ENCODE measurements around the gene ELAC1. TPM values are rescaled to one million over a fixed set of nuclear protein-coding genes. Genes with fewer than 3 reads are reported as not detected.

The ELAC1 gene
- total RNA-seq, 1 donor from 2014 or later, result 7.1 TPM

GRCh38 chr18:50933684-50934083, 34.2 kb upstream of the ELAC1 start:
- TF ChIP-seq CTCF (IDR thresholded peaks at IDR 0.05; ENCODE audit: insufficient read depth, low read length, poor library complexity, severe bottlenecking), result no peak
- DNase-seq (ENCODE audit: low read depth), result no peak
- Histone ChIP-seq H3K27me3 (ENCODE audit: control insufficient read depth, insufficient read depth, low read length) (no peaks in the 10 kb centered on the region), H3K36me3 (ENCODE audit: control insufficient read depth, insufficient read depth, low read length) (no peaks in the 10 kb centered on the region), H3K4me3 (ENCODE audit: low read depth, low read length) (no peak overlapping the region)

- no peaks in the 10 kb centered on the region for H3K27me3 ChIP-seq (ENCODE audit: control insufficient read depth, insufficient read depth, low read length)
- no peak for DNase-seq (ENCODE audit: low read depth)
- no peaks in the 10 kb centered on the region for H3K36me3 ChIP-seq (ENCODE audit: control insufficient read depth, insufficient read depth, low read length)
- TF ChIP-seq CTCF (IDR thresholded peaks at IDR 0.05; ENCODE audit: insufficient read depth, low read length, poor library complexity, severe bottlenecking), result no peak
- H3K4me3 ChIP-seq (ENCODE audit: low read depth, low read length), result no peak overlapping the region
These were observed 33.2 kb upstream of the ELAC1 start for GRCh38 chr18:50934545-50935211.

- H3K27me3 ChIP-seq (ENCODE audit: control insufficient read depth, insufficient read depth, low read length), result no peaks in the 10 kb centered on the region
- H3K4me3 ChIP-seq (ENCODE audit: low read depth, low read length), result no peak overlapping the region
- TF ChIP-seq CTCF (IDR thresholded peaks at IDR 0.05; ENCODE audit: insufficient read depth, low read length, poor library complexity, severe bottlenecking), result no peak
- no peaks in the 10 kb centered on the region for H3K36me3 ChIP-seq (ENCODE audit: control insufficient read depth, insufficient read depth, low read length)
- DNase-seq (ENCODE audit: low read depth), result no peak
These were observed 32.2 kb upstream of the ELAC1 start for GRCh38 chr18:50935493-50936191.

- H3K4me3 ChIP-seq (ENCODE audit: low read depth, low read length), result no peak overlapping the region
- no peaks in the 10 kb centered on the region for H3K36me3 ChIP-seq (ENCODE audit: control insufficient read depth, insufficient read depth, low read length)
- H3K27me3 ChIP-seq (ENCODE audit: control insufficient read depth, insufficient read depth, low read length), result no peaks in the 10 kb centered on the region
- no peak for TF ChIP-seq CTCF (IDR thresholded peaks at IDR 0.05; ENCODE audit: insufficient read depth, low read length, poor library complexity, severe bottlenecking)
- DNase-seq (ENCODE audit: low read depth), result no peak
These were observed 30.7 kb upstream of the ELAC1 start for GRCh38 chr18:50937183-50937582.

- no peaks in the 10 kb centered on the region for H3K36me3 ChIP-seq (ENCODE audit: control insufficient read depth, insufficient read depth, low read length)
- no peaks in the 10 kb centered on the region for H3K27me3 ChIP-seq (ENCODE audit: control insufficient read depth, insufficient read depth, low read length)
- no peak for DNase-seq (ENCODE audit: low read depth)
- no peak overlapping the region for H3K4me3 ChIP-seq (ENCODE audit: low read depth, low read length)
- no peak for TF ChIP-seq CTCF (IDR thresholded peaks at IDR 0.05; ENCODE audit: insufficient read depth, low read length, poor library complexity, severe bottlenecking)
These were observed 28.9 kb upstream of the ELAC1 start for GRCh38 chr18:50938912-50939311.

Measured in kidney epithelial cell (primary cell).